K562 (cell line): Measurements from ENCODE around the gene PPARD. TPM values are rescaled to one million over a fixed set of nuclear protein-coding genes. Genes with fewer than 3 reads are reported as not detected.

Source experiments
- ATF7 ChIP-seq: fragments of 450-650 bp; IDR thresholded peaks from 2 replicates; pipeline ENCODE4 v1.7.1; 2014; ENCODE audit warnings: mild to moderate bottlenecking, moderate library complexity
- BRF2 ChIP-seq: IDR thresholded peaks from 3 replicates; pipeline ENCODE4 v1.6.1; 2011; ENCODE audit warnings: borderline replicate concordance, mild to moderate bottlenecking; ENCODE audit not compliant: insufficient read length, insufficient read depth
- CCNT2 ChIP-seq: IDR thresholded peaks from 2 replicates; pipeline ENCODE4 v1.6.1; 2011; ENCODE audit warnings: borderline replicate concordance, low read depth, mild to moderate bottlenecking, moderate library complexity, mixed read lengths, low read length; ENCODE audit not compliant: insufficient read length; ENCODE audit errors: extremely low read depth
- DDX20 ChIP-seq: fragments of 450-650 bp; IDR thresholded peaks from 2 replicates; pipeline ENCODE4 v1.6.1; 2016; ENCODE audit warnings: missing genetic modification characterization, low read depth, mild to moderate bottlenecking, missing compliant biosample characterization, moderate library complexity
- EZH2 ChIP-seq: IDR thresholded peaks from 2 replicates; pipeline ENCODE4 v1.6.1; 2012; ENCODE audit warnings: low read depth, mild to moderate bottlenecking, inconsistent platforms, low read length, borderline replicate concordance
- FOSL1 ChIP-seq: fragments of 200-800 bp; sonication (Bioruptor generic); conservative IDR thresholded peaks from 2 replicates; pipeline ENCODE4 v1.6.1; 2016; ENCODE audit warnings: missing genetic modification characterization, missing compliant biosample characterization
- HDAC1 ChIP-seq, 2 experiments: fragments of 450-650 bp; IDR thresholded peaks; 2 replicates each; pipeline ENCODE4 v1.6.1; 2016 to 2017; ENCODE audit warnings: inconsistent platforms in 1 of 2, mild to moderate bottlenecking in 1 of 2, moderate library complexity in 1 of 2
- HNRNPLL ChIP-seq: fragments of 200-400 bp; formaldehyde crosslinking; IDR thresholded peaks from 2 replicates; pipeline ENCODE4 v1.6.1; 2017; ENCODE audit warnings: low read length, low read depth, mild to moderate bottlenecking; ENCODE audit not compliant: poor library complexity, severe bottlenecking
- MAZ ChIP-seq, 2 experiments: fragments of 450-650 bp in 1 of 2; sonication (generic) in 1 of 2; formaldehyde crosslinking; IDR thresholded peaks in 1 of 2; conservative IDR thresholded peaks in 1 of 2; 2 replicates each; pipeline versions ENCODE4 v1.4.0 to v1.5.0; 2020; ENCODE audit warnings: mild to moderate bottlenecking in 1 of 2, missing genetic modification reagents in 1 of 2
- MYC ChIP-seq, 2 experiments: fragments of 250-450 bp in 1 of 2; sonication (Bioruptor Pico) in 1 of 2; IDR thresholded peaks; 2 replicates each; pipeline versions ENCODE4 v1.5.1 to v1.6.1; 2012 to 2021; ENCODE audit warnings: low read depth in 2 of 2, borderline replicate concordance in 1 of 2, improper control_type of control experiment in 1 of 2, low read length in 1 of 2, mild to moderate bottlenecking in 1 of 2, moderate library complexity in 1 of 2
- NCOA6 ChIP-seq: fragments of 450-650 bp; IDR thresholded peaks from 2 replicates; pipeline ENCODE4 v1.6.1; 2017; ENCODE audit warnings: mild to moderate bottlenecking
- RBM34 ChIP-seq: fragments of 200-400 bp; formaldehyde crosslinking; IDR thresholded peaks from 2 replicates; pipeline ENCODE4 v1.6.1; 2018; ENCODE audit warnings: low read length, borderline replicate concordance; ENCODE audit not compliant: insufficient read depth
- SMARCA5 ChIP-seq: fragments of 450-650 bp; IDR thresholded peaks from 2 replicates; pipeline ENCODE4 v1.6.1; 2016
- SP1 ChIP-seq: sonication (generic); formaldehyde crosslinking; IDR thresholded peaks from 2 replicates; pipeline ENCODE4 v1.8.1; 2022; ENCODE audit warnings: mild to moderate bottlenecking, missing genetic modification reagents
- STAT5A ChIP-seq: IDR thresholded peaks from 2 replicates; pipeline ENCODE4 v1.6.1; 2012; ENCODE audit warnings: low read length, inconsistent platforms, borderline replicate concordance
- TBP ChIP-seq: optimal IDR thresholded peaks from 2 replicates; pipeline ENCODE3; 2011; ENCODE audit warnings: low read depth, low read length, improper control_type of control experiment
- TSC22D4 ChIP-seq: fragments of 450-650 bp; IDR thresholded peaks from 2 replicates; pipeline ENCODE4 v1.6.1; 2016; ENCODE audit warnings: missing genetic modification characterization, missing biosample characterization, control low read depth
- U2AF1 ChIP-seq: fragments of 200-400 bp; formaldehyde crosslinking; optimal IDR thresholded peaks from 2 replicates; pipeline ENCODE3; 2017; ENCODE audit warnings: mild to moderate bottlenecking, low read depth, low read length, moderate library complexity
- ZNF347 ChIP-seq: fragments of 450-650 bp; formaldehyde crosslinking; IDR thresholded peaks from 2 replicates; pipeline ENCODE4 v1.4.0; 2020; ENCODE audit warnings: low read depth, mild to moderate bottlenecking, moderate library complexity
- ZSCAN32 ChIP-seq: fragments of 450-650 bp; formaldehyde crosslinking; IDR thresholded peaks from 2 replicates; pipeline ENCODE4 v1.4.0; 2020; ENCODE audit warnings: mild to moderate bottlenecking, moderate library complexity
- polyA plus RNA-seq, 8 experiments: library from polyadenylated mRNA; depleted of rRNA in 4 of 8; stranded (reverse) in 5 of 8; unstranded in 3 of 8; fragments of >200 nt; fragmentation: Nextera tagmentation in 2 of 8; fragmentation: Illumina TruSeq in 1 of 8; extraction: Ambion mirVana in 2 of 8; extraction: Trizol in 1 of 8; gene quantifications; 2 replicates each; pipeline versions ENCODE4 v1.2.1 to v1.2.3, GENCODE V29; 2011 to 2014; ENCODE audit warnings: inconsistent platforms in 1 of 8, missing spikeins in 1 of 8
- total RNA-seq, 7 experiments: library from RNA; depleted of rRNA in 6 of 7; stranded (reverse); fragments of >200 nt in 6 of 7; fragmentation: Illumina TruSeq in 2 of 7; extraction: Trizol in 2 of 7; gene quantifications; 2 replicates each; pipeline versions ENCODE4 v1.2.1 to v1.2.3, GENCODE V29; 2011 to 2021; ENCODE audit warnings: low replicate concordance in 1 of 7
- TF ChIP-seq, protein P1 (sequence below): sonication (generic); formaldehyde crosslinking; IDR thresholded peaks from 2 replicates; pipeline ENCODE4 v1.5.0; 2020; ENCODE audit warnings: missing genetic modification reagents
- TF ChIP-seq, protein P2 (sequence below): fragments of 250-450 bp; sonication (Bioruptor Pico); IDR thresholded peaks from 2 replicates; pipeline ENCODE4 v1.4.0; 2020; ENCODE audit warnings: mild to moderate bottlenecking

PPARD gene
- total and polyA plus RNA-seq, 9 of the 15 experiments (the other 6 are each of a cell fraction or from before 2014, with no cell fraction given), result 0.14 to 13.2 (median 3.8) TPM

- TF ChIP-seq SMARCA5 (no peak), TBP (peak; percentile 53), RBM34 (0 out of 2 replicates have a peak, but pooled peaks have one; percentile 44), CCNT2 (peak; percentile 73), NCOA6 (peak; percentile 43; the same call in 1 of the 2 replicates), U2AF1 (no peak), ATF7 (peak; percentile 71; the same call in 1 of the 2 replicates), EZH2 (no peak), SP1 (CRISPR knock-in tag) (peak; percentile 79; the same call in 1 of the 2 replicates), STAT5A (no peak), HNRNPLL (peak; percentile 79), MYC (IDR thresholded peaks at IDR 0.05; ENCODE audit: low read depth, low read length) (peak; percentile 72), MYC (CRISPR knock-in tag; IDR thresholded peaks at IDR 0.05; ENCODE audit: borderline replicate concordance, low read depth) (no peak), TSC22D4 (tag) (no peak), FOSL1 (tag) (peak; percentile 49), HDAC1 (IDR thresholded peaks at IDR 0.05) (peak in 1 of 2 experiments; percentile 93; a peak in 2 of 4 replicates), MAZ (CRISPR knock-in tag; conservative IDR thresholded peaks at IDR 0.05 in 1 of 2, IDR thresholded peaks at IDR 0.05 in 1 of 2) (peak; percentile 88 to 94), ZSCAN32 (CRISPR knock-in tag) (no peak), DDX20 (no peak), ZNF347 (CRISPR knock-in tag) (no peak), BRF2 (no peak)
- TF ChIP-seq, protein P1, sequence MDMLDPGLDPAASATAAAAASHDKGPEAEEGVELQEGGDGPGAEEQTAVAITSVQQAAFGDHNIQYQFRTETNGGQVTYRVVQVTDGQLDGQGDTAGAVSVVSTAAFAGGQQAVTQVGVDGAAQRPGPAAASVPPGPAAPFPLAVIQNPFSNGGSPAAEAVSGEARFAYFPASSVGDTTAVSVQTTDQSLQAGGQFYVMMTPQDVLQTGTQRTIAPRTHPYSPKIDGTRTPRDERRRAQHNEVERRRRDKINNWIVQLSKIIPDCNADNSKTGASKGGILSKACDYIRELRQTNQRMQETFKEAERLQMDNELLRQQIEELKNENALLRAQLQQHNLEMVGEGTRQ (CRISPR knock-in tag), result no peak
- TF ChIP-seq, protein P2, sequence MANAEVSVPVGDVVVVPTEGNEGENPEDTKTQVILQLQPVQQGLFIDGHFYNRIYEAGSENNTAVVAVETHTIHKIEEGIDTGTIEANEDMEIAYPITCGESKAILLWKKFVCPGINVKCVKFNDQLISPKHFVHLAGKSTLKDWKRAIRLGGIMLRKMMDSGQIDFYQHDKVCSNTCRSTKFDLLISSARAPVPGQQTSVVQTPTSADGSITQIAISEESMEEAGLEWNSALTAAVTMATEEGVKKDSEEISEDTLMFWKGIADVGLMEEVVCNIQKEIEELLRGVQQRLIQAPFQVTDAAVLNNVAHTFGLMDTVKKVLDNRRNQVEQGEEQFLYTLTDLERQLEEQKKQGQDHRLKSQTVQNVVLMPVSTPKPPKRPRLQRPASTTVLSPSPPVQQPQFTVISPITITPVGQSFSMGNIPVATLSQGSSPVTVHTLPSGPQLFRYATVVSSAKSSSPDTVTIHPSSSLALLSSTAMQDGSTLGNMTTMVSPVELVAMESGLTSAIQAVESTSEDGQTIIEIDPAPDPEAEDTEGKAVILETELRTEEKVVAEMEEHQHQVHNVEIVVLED (CRISPR knock-in tag), result peak; percentile 62
These were observed 110.1 kb downstream of the PPARD start, which contains the start of gene FANCE (continued) for GRCh38 chr6:35452183-35453090.
